Left colon (tissue), 2 donors: ENCODE measurements around the gene ME1. TPM values are rescaled to one million over a fixed set of nuclear protein-coding genes. Genes with fewer than 3 reads are reported as not detected.
"Not testable (repeated sequence)": the region's sequence is repeated elsewhere in the genome, so short reads cannot be mapped to it uniquely, and the experiment has no call there.

Experiments used
- ATAC-seq: fragments of 200-7000 bp; cut with Tn5 transposase; one replicate; pipeline ENCODE4 v1.9.1; 2020; ENCODE audit warnings: mild to moderate bottlenecking, moderate library complexity
- DNase-seq, 2 donors: peaks; one replicate each; pipeline ENCODE4 v3.0.0-alpha.2; 2020
- intact Hi-C, 2 donors: fragments of 100-400 bp; cut with DNase I in 1 of 2; cut with micrococcal nuclease in 1 of 2; formaldehyde crosslinking; loops; one replicate each; pipeline versions ENCODE4 v1.11.2 to v1.14.0; 2022; cut with DNase I, micrococcal nuclease
- total RNA-seq, 2 donors: library from RNA; stranded (reverse); fragmentation: NEBNext Ultra II Directional; extraction: Animal tissue kit (Norgen Biotek cat#: 25700); gene quantifications; one replicate each; pipeline ENCODE4 v1.2.1, GENCODE V29; 2021
- donor health status: DM: no; HTN: no; CAD: no.
- donor health status: DM: yes; HTN: yes; CAD: no.

The ME1 gene
- total RNA-seq, 2 donors from 2014 or later, result 4.8 to 6.8 TPM

GRCh38 chr6:83216806-83217205 lies 214.0 kb downstream of the ME1 start:
- DNase-seq (no peak), ATAC-seq (no peak)
- intact Hi-C loops, result loop anchor here in 1 of 2 donors (5.0 kb wide), 1 partner anchor 150 kb away; the partner anchor contains the start of genes DOP1A and UBE3D

GRCh38 chr6:83215131-83216047 lies 215.5 kb downstream of the ME1 start:
- intact Hi-C loops, result loop anchor here in 1 of 2 donors (5.0 kb wide), 1 partner anchor 148 kb away; the partner anchor contains the start of genes DOP1A and UBE3D
- ATAC-seq (peak; percentile 91), DNase-seq (peak in 1 of 2 donors; percentile 51)

DNA sequence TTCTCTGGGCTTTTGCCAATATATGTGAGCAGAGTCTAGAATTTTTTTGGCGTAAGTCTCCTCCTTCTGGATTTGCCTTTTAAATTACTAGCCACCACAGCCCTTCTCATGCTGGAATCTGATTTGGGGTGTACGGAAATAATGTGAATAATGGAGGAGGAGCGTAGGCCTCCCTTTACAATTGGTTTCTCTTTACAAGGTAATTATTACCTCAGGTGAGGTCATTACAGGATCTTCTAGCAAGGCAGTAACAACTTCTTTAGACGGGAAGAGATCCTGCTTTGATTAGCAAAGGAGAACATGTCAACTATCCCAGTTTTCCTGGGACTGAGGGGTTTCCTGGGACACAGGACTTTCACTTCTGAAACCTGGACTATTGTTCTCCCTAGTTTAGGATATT lies 228.8 kb downstream of the ME1 start:
- ATAC-seq (no peak), DNase-seq (no peak)

GRCh38 chr6:83199863-83200225 lies 231.0 kb downstream of the ME1 start:
- ATAC-seq (peak; percentile 69), DNase-seq (no peak)
- intact Hi-C loops, result no loop called here

More for the DNA sequence above, 228.8 kb downstream of the ME1 start:
- intact Hi-C loops, result no loop called here

DNA sequence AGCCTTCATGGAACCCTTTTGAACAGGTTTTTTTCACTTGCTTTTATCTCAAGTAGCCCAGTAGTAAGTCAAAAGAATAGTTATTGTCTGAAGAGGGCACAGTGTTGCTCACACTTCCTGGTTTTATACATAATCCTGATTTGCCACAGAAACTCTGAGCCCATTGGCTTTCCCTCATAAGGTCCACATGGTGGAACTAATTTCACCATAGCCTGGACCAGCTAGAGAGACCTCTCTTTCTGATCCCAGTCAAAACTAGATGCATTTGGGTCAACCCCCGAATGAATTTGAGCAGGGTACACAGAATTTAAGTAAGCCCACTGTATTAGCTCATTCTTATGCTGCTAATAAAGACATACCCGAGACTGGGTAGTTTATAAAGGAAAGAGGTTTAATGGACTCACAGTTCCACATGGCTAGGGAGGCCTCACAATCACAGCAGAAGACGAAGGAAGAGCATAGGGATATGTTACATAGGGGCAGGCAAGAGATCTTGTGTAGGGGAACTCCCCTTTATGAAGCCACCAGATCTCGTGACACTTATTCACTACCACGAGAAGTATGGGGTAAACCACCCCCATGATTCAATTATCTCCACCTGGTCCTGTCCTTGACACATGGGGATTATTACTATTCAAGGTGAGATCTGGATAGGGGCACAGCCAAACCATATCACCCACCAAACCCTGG lies 231.5 kb downstream of the ME1 start:
- ATAC-seq (no peak), DNase-seq (no peak)
- intact Hi-C loops, result no loop called here

- intact Hi-C loops, result no loop called here
- DNase-seq (no peak), ATAC-seq (no peak)
These were observed 232.2 kb downstream of the ME1 start for GRCh38 chr6:83198486-83199172.

- ATAC-seq, result peak; percentile 65
- intact Hi-C loops, result no loop called here
- peak; percentile 42 to 69 for DNase-seq
These were observed 236.9 kb downstream of the ME1 start for GRCh38 chr6:83193747-83194566.

- intact Hi-C loops, result no loop called here
- ATAC-seq (peak; percentile 98), DNase-seq (peak; percentile 90 to 96)
These were observed 237.7 kb downstream of the ME1 start, which contains the start of the genes PGM3 and RWDD2A for GRCh38 chr6:83192871-83193746. PGM3 (minus strand) TSS chr6:83193265; CDS start chr6:83191012, 2,253 bp downstream. RWDD2A (plus strand) TSS chr6:83193357; CDS start chr6:83194452, 1,095 bp downstream.

DNA sequence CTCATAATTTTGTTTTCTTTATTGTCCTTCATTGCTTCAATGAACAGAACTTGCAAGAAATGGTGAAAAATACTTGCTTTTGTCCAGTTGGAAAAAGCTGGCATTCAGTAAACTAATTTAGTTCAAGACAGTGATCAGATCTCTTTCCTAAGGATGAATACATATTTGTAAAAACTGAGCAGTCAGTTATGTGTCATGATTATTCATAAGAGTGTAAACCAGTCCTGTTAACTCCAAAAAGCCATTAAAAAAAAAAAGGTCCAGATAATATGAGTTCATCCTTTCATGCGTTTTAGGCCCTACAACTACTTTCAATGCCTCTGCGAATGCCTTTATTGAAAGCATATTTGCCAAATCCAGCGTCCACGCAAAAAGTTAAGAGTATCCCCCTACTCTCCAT lies 238.4 kb downstream of the ME1 start:
- intact Hi-C loops, result no loop called here
- DNase-seq (no peak), ATAC-seq (no peak)

DNA sequence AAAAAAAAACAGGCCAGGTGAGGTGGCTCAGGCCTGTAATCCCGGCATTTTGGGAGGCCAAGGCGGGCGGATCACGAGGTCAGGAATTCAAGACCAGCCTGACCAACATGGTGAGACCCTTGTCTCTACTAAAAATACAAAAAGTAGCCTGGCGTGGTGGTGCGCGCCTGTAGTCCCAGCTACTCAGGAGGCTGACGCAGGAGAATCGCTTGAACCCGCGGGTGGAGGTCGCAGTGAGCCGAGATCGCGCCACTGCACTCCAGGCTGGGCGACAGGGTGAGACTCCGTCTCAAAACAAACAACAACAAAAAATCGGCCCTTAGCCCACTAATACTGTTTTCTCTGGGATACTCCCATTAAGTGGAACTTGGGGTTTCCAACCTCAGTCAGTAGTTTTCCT lies 238.9 kb downstream of the ME1 start:
- ATAC-seq, DNase-seq, intact Hi-C loops: not testable (repeated sequence)

DNA sequence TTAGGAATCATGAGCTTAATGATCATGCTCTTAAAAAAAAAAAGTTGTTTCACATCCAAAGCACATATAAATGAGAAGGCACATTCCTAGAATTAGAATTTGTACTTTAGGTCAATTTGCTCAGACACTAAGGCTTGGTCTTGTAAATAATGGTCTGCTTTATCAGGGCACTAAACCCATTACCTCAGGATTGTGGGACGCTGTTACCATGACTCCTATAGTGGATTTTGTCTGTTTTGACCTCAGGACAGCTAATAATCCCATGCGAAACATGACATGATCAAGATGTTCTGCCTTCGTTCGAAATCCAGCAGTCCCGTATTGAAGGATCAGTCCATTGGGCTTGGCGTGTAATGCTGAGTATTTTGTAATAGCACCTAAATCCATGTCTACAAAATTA lies 240.2 kb downstream of the ME1 start:
- intact Hi-C loops, result no loop called here
- no peak for ATAC-seq
- DNase-seq, result no peak

GRCh38 chr6:83188501-83188900 lies 242.3 kb downstream of the ME1 start:
- DNase-seq (no peak), ATAC-seq (no peak)
- intact Hi-C loops, result no loop called here

DNA sequence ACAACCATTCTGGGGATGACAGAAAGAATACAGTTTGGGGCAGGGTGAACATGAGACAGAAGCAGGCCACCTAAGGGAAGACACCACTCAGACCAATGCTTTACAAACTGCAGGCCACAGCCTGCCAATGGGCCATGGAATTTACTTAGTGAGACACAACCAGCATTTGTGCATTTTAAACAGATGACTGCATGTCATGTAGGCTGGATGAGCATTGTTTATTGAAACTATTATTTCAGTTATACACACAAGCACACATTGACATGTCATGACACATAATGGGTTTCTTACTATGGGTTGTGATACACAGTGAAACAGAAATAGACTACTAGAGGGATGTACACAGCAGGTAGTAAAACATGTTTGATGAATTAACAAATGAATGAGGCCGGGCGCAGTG lies 245.8 kb downstream of the ME1 start:
- intact Hi-C loops, result no loop called here
- ATAC-seq, result no peak
- DNase-seq, result no peak

DNA sequence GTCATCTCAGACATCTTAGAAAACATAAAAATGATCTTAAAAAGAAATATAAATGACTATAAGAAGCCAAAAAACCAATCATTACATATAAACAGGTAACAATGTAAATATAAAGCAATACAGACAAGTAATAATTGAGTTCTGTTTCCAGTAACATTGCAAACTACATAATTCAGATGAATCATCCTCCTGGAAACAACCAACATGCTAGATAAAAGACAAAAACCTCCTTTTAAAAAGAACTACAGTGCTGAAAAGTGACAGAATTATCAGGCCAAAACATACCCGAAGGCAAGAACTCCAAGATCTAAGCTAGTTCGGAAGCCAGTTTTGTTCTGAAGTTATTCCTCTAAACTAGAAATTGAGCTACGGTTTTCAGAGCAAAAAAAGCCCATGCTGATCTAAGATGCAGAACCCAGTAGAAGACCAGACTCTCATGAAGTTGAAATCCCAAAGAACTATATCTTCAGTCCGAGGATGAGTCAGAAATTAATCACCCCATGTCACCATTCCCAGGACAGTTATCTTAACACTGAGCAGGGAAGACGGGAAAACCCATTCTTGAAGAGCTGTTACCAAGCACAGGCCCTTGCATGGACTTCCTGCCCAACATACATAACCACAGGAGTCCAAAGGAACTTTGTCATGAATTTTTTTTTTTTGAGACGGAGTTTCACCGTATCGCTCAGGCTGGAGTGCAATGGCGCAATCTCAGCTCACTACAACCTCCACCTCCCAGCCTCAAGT lies 247.6 kb downstream of the ME1 start:
- no peak for ATAC-seq
- intact Hi-C loops, result no loop called here

DNA sequence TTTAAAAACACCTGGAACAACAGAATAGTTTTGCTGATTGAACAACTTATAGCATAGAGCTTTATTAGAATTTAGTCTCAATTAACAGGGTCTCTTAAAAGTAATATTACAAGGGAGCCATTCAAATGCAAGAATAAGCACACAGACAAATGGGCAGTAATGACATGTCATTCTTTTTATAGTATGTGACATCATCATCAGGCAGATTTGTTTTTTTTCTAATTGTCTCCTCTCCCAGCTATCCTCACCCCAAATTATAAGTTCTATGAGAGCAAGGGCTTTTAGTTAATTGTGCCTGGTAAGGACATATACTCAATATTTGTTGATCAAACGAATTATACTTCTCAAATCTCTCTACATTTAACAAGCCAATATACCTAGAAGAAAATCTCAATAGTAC lies 248.7 kb downstream of the ME1 start:
- DNase-seq, result no peak
- intact Hi-C loops, result no loop called here

More for the DNA sequence above, 247.6 kb downstream of the ME1 start:
- DNase-seq, result no peak

DNA sequence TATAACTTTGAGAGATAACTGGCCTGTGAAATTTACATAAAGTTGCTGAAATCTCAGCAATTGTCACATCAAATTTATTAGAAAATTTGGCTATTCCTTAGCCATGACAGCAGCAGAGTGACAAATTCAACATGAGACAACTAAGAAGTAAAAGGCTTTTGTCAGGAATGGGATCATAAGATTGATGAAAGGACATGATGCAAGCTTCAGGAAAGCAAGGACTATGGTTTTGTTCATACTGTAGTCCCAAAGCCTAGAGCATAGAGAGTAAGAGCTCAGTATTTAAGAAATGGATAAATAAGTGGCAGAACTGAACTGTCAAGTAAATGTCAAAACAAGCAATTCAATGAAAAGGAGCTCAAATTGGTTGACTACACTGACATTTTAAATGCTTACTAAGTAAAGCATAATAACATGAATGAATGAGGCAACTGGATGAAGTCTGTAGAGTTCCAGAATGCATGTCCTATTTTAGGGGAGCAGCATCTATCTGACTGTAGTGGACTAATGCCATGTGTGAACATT lies 250.4 kb downstream of the ME1 start:
- intact Hi-C loops, result no loop called here
- DNase-seq, result no peak
- no peak for ATAC-seq

More for the DNA sequence above, 248.7 kb downstream of the ME1 start:
- no peak for ATAC-seq
